ENCODE data around the gene CDCA4. TPM values are rescaled to one million over a fixed set of nuclear protein-coding genes. Genes with fewer than 3 reads are reported as not detected.
"Not testable (repeated sequence)": the region's sequence is repeated elsewhere in the genome, so short reads cannot be mapped to it uniquely, and the experiment has no call there.

Gene CDCA4
- total RNA-seq, 2 experiments from 2014 or later = 57.1 to 57.5 TPM

GRCh38 chr14:105063506-105063905 is 42.6 kb upstream of the CDCA4 start:
- not testable (repeated sequence) for H3K9me3 Mint-ChIP-seq, H3K27me3 Mint-ChIP-seq, DNase-seq
- peak overlapping the region; percentile 89 for H3K4me3 Mint-ChIP-seq
- CTCF ChIA-PET = interaction anchor here (1.0 to 10.4 kb wide), 3 partner anchors 18 to 27 kb away, joined by 4 to 70 read pairs (median 21); no protein-coding TSS in a partner anchor
- POLR2A ChIA-PET = interaction anchor here (8.6 to 10.5 kb wide), 3 partner anchors 12 to 44 kb away, joined by 67 to 120 read pairs (median 71); partner anchors contain the start of gene CDCA4
- H3K4me1 Mint-ChIP-seq = peaks cover 74% of the 10 kb centered on the region
- H3K36me3 Mint-ChIP-seq (ENCODE audit: low read depth) = peaks cover 42% of the 10 kb centered on the region
- peak overlapping the region; percentile 87 for H3K27ac Mint-ChIP-seq

DNA sequence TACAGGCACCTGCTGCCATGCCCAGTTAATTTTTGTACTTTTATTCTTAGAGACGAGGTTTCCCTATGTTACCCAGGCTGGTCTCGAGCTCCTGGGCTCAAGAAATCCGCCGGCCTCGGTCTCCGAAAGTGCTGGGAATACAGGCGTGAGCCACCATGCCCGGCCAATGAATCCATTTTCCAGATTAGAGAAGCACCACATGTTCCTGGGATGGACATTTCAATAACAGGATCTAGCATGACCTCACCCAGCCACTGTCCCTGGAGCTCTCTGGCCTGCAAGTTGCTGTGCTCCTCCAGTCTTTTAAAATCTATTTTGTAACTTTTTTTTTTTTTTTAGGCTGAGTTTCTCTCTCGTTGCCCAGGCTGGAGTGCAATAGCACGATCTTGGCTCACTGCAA is 42.2 kb upstream of the CDCA4 start:
- ChIA-PET CTCF (interaction anchor here (0.6 to 10.4 kb wide), 5 partner anchors 17 to 38 kb away, joined by 3 to 70 read pairs (median 21); no protein-coding TSS in a partner anchor), POLR2A (interaction anchor here (1.1 to 10.5 kb wide), 4 partner anchors 9 to 44 kb away, joined by 3 to 120 read pairs (median 69); partner anchors contain the start of gene CDCA4)
- H3K4me3 Mint-ChIP-seq = peak overlapping the region; percentile 89
- no peaks in the 10 kb centered on the region for H3K9me3 Mint-ChIP-seq
- H3K27me3 Mint-ChIP-seq = no peaks in the 10 kb centered on the region
- peak overlapping the region; percentile 87 for H3K27ac Mint-ChIP-seq
- peaks cover 46% of the 10 kb centered on the region for H3K36me3 Mint-ChIP-seq (ENCODE audit: low read depth)
- peaks cover 77% of the 10 kb centered on the region for H3K4me1 Mint-ChIP-seq
- DNase-seq = no peak

DNA sequence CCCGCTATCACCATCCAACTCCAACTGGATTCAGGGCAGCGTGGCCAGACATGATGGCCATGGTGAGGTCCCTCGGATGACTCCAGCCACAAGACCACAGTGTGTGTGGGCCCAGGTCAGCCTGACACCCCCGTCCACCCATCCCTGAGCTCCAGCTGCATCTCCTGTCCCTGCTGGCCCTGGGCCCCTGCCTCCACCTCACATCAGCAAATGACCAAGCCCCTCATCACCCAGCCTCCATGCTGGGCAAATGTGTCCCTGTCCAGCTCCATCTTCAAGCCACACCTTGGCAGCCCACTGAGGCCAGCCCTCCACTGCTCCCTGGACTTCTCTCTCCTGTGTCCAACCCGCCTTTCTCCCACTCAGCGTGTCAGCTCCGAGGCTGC is 41.2 kb upstream of the CDCA4 start:
- DNase-seq = no peak
- peaks cover 70% of the 10 kb centered on the region for H3K4me1 Mint-ChIP-seq
- H3K36me3 Mint-ChIP-seq (ENCODE audit: low read depth) = peaks cover 50% of the 10 kb centered on the region
- ChIA-PET CTCF (interaction anchor here (0.9 to 10.4 kb wide), 3 partner anchors 16 to 41 kb away, joined by 4 to 70 read pairs (median 33); partner anchors contain the start of gene CDCA4), POLR2A (interaction anchor here (1.1 to 10.5 kb wide), 6 partner anchors 8 to 43 kb away, joined by 3 to 120 read pairs (median 42); partner anchors contain the start of gene CDCA4)
- H3K27me3 Mint-ChIP-seq = no peaks in the 10 kb centered on the region
- peak overlapping the region; percentile 89 for H3K4me3 Mint-ChIP-seq
- no peaks in the 10 kb centered on the region for H3K9me3 Mint-ChIP-seq
- H3K27ac Mint-ChIP-seq = peak overlapping the region; percentile 87

DNA sequence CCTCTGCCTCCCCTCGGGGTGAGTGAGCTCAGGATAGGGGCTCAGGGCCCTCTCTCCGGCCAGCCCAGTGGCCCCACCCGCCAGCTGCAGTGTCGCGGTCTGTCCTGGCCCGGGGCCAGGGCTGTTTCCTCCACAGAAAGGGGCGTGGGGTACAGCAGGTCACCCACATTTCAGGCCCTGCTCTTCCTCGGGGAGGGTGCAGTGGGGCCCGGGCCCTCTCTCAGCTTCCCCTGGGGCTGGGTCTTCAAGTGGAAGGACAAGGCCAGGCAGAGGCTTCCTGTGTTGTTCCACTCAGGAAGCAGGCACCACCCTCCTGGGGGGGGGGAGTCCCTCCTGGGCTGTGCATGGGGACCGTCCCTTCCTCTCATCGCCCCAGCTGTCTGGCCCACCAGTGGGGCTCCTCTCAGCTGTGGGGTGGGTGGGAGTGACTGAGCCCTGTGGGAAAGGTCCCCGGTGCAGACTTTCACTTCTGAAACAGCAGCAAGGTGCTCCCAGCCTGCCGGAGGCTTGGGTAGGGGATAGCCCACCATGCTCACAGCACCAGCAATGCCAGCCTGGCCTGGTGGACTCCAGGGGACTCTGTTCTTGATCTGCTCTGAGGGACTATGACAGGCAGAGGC is 40.7 kb upstream of the CDCA4 start:
- CTCF ChIA-PET = interaction anchor here (0.9 to 10.4 kb wide), 3 partner anchors 16 to 40 kb away, joined by 4 to 70 read pairs (median 33); partner anchors contain the start of gene CDCA4
- H3K4me3 Mint-ChIP-seq = peak overlapping the region; percentile 89
- H3K36me3 Mint-ChIP-seq (ENCODE audit: low read depth) = peaks cover 55% of the 10 kb centered on the region
- peak overlapping the region; percentile 87 for H3K27ac Mint-ChIP-seq
- H3K4me1 Mint-ChIP-seq = peaks cover 65% of the 10 kb centered on the region
- DNase-seq = peak; percentile 49
- POLR2A ChIA-PET = interaction anchor here (1.2 to 10.5 kb wide), 6 partner anchors 10 to 229 kb away, joined by 3 to 120 read pairs (median 42); partner anchors contain the start of gene CDCA4
- no peaks in the 10 kb centered on the region for H3K9me3 Mint-ChIP-seq
- no peaks in the 10 kb centered on the region for H3K27me3 Mint-ChIP-seq

DNA sequence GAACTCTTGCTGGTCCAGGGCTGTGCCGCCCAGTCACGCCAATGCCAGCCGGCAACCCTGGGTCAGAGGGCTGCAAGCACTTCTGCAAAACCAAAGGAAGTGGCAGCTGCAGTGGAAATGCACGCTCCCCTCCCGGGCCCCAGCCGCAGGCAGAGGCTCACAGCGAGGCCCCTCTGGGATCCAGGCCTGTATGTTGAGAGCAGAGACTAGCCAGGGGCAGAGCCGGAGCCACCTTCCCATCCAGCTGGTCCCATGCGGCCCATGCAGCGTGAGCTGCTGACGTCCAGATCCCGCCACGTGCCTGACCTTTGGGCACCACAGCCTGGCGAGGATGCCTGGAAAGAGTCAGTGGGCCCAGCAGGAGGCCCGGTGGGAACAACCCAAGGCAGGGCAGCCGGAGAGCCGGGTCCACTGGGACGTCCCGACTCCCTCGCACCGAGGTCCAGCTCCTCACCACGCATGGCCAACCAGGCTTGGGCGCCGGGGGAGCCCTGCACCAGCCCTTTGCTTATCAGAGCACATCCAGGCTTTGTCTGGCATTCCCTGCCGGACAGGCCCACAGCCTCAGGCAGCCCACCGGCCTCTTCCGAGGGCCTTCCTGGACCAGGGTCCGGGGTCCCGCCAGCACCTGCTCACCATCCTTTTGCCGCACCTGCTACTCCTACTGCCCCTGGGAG is 40.0 kb upstream of the CDCA4 start:
- peaks cover 59% of the 10 kb centered on the region for H3K4me1 Mint-ChIP-seq
- no peaks in the 10 kb centered on the region for H3K27me3 Mint-ChIP-seq
- H3K4me3 Mint-ChIP-seq = peak overlapping the region; percentile 89
- ChIA-PET POLR2A (interaction anchor here (0.9 to 10.5 kb wide), 7 partner anchors 10 to 230 kb away, joined by 3 to 120 read pairs (median 18); partner anchors contain the start of gene CDCA4), CTCF (interaction anchor here (0.8 to 10.4 kb wide), 3 partner anchors 15 to 85 kb away, joined by 3 to 70 read pairs (median 33); no protein-coding TSS in a partner anchor)
- no peaks in the 10 kb centered on the region for H3K9me3 Mint-ChIP-seq
- peaks cover 57% of the 10 kb centered on the region for H3K36me3 Mint-ChIP-seq (ENCODE audit: low read depth)
- peak overlapping the region; percentile 87 for H3K27ac Mint-ChIP-seq
- DNase-seq = peak; percentile 67

- Mint-ChIP-seq H3K4me3 (peak overlapping the region; percentile 89), H3K4me1 (peaks cover 54% of the 10 kb centered on the region), H3K36me3 (ENCODE audit: low read depth) (peaks cover 62% of the 10 kb centered on the region), H3K27me3 (no peaks in the 10 kb centered on the region), H3K9me3 (no peaks in the 10 kb centered on the region), H3K27ac (peak overlapping the region; percentile 87)
- DNase-seq = no peak
- POLR2A ChIA-PET = interaction anchor here (0.9 to 10.5 kb wide), 7 partner anchors 11 to 230 kb away, joined by 3 to 120 read pairs (median 18); partner anchors contain the start of gene CDCA4
- CTCF ChIA-PET = interaction anchor here (0.8 to 10.4 kb wide), 4 partner anchors 14 to 84 kb away, joined by 3 to 70 read pairs (median 18); no protein-coding TSS in a partner anchor
Observed at GRCh38 chr14:105059925-105060565, 39.2 kb upstream of the CDCA4 start.

GRCh38 chr14:105059035-105059924 is 38.4 kb upstream of the CDCA4 start:
- H3K9me3 Mint-ChIP-seq = no peaks in the 10 kb centered on the region
- H3K4me3 Mint-ChIP-seq = peak overlapping the region; percentile 89
- CTCF ChIA-PET = interaction anchor here (0.5 to 10.4 kb wide), 4 partner anchors 13 to 83 kb away, joined by 3 to 70 read pairs (median 18); no protein-coding TSS in a partner anchor
- H3K36me3 Mint-ChIP-seq (ENCODE audit: low read depth) = peaks cover 56% of the 10 kb centered on the region
- POLR2A ChIA-PET = interaction anchor here (0.6 to 10.5 kb wide), 9 partner anchors 12 to 454 kb away, joined by 3 to 120 read pairs (median 9); partner anchors contain the start of genes BRF1 and CDCA4
- peaks cover 51% of the 10 kb centered on the region for H3K4me1 Mint-ChIP-seq
- DNase-seq = no peak
- H3K27me3 Mint-ChIP-seq = no peaks in the 10 kb centered on the region
- peak overlapping the region; percentile 87 for H3K27ac Mint-ChIP-seq

GRCh38 chr14:105058521-105059034 is 37.7 kb upstream of the CDCA4 start:
- H3K36me3 Mint-ChIP-seq (ENCODE audit: low read depth) = peaks cover 57% of the 10 kb centered on the region
- no peak for DNase-seq
- H3K4me1 Mint-ChIP-seq = peaks cover 50% of the 10 kb centered on the region
- H3K27me3 Mint-ChIP-seq = no peaks in the 10 kb centered on the region
- no peaks in the 10 kb centered on the region for H3K9me3 Mint-ChIP-seq
- CTCF ChIA-PET = interaction anchor here (0.5 to 10.4 kb wide), 4 partner anchors 13 to 82 kb away, joined by 3 to 70 read pairs (median 18); no protein-coding TSS in a partner anchor
- POLR2A ChIA-PET = interaction anchor here (0.6 to 10.5 kb wide), 7 partner anchors 13 to 455 kb away, joined by 3 to 120 read pairs (median 4); partner anchors contain the start of genes BRF1 and CDCA4
- H3K4me3 Mint-ChIP-seq = no peak overlapping the region
- H3K27ac Mint-ChIP-seq = peak overlapping the region; percentile 53

DNA sequence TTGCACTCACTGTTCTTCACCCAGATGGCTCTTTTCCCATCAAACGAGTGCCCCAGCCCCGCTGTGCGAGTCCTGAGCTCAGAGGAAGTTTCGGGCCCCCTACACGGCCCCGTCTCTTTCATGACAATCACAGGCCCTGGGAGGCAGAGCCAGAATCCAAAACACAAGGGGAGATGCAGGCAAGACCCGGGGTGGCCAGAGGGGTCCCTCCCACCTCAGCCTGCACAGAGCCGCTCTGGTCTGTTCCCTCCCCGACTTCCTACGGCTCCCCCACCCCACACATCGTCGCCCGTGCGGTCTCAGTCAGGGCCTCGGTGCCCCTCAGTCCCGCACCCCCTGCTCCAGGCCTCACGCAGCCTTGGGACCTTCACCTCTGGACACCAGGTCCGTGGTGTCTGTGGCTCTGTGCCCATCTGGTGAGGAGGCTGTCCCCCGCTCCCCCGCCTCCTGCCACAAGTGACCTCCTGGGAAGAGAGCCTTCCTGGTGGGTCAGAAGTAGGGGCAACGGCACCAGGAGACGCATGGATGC is 35.5 kb upstream of the CDCA4 start:
- Mint-ChIP-seq H3K9me3 (no peaks in the 10 kb centered on the region), H3K4me3 (no peak overlapping the region), H3K36me3 (ENCODE audit: low read depth) (peaks cover 56% of the 10 kb centered on the region), H3K27ac (no peak overlapping the region), H3K27me3 (no peaks in the 10 kb centered on the region), H3K4me1 (peaks cover 37% of the 10 kb centered on the region)
- ChIA-PET POLR2A (interaction anchor here (1.0 to 1.1 kb wide), 2 partner anchors 9 to 25 kb away, joined by 3 read pairs; no protein-coding TSS in a partner anchor), CTCF (interaction anchor here (1.8 to 10.4 kb wide), 2 partner anchors 9 to 10 kb away, joined by 4 to 70 read pairs; partner anchors contain the start of gene GPR132)
- DNase-seq = no peak

GRCh38 chr14:105055736-105056302 is 34.9 kb upstream of the CDCA4 start:
- Mint-ChIP-seq H3K36me3 (ENCODE audit: low read depth) (peaks cover 61% of the 10 kb centered on the region), H3K9me3 (no peaks in the 10 kb centered on the region), H3K27ac (no peak overlapping the region), H3K4me3 (no peak overlapping the region), H3K27me3 (no peaks in the 10 kb centered on the region), H3K4me1 (peaks cover 36% of the 10 kb centered on the region)
- ChIA-PET CTCF (no interaction called here), POLR2A (interaction anchor here (1.0 to 1.4 kb wide), 2 partner anchors 8 to 31 kb away, joined by 3 read pairs; no protein-coding TSS in a partner anchor)
- no peak for DNase-seq

Data from activated CD4-positive, alpha-beta memory T cell treated with anti-CD3 and anti-CD28 coated beads, Interleukin-2, amount 10 ng/mL, durations not matched to agents 7 days and 5 days (primary cell).